GM23338 (cell line): ENCODE measurements around the gene B4GAT1. TPM values are rescaled to one million over a fixed set of nuclear protein-coding genes. Genes with fewer than 3 reads are reported as not detected.

Source experiments
- ATAC-seq: fragments of 200-7000 bp; cut with Tn5 transposase; 3 replicates; pipeline ENCODE4 v1.9.1; 2020
- DNase-seq: peaks from one replicate; pipeline ENCODE4 v3.0.0-alpha.2; 2015; ENCODE audit warnings: low spot score
- H2AFZ ChIP-seq: fragments of 200-600 bp; sonication (generic); 2 replicates; pipeline ENCODE4 v1.8.0; 2016; ENCODE audit warnings: antibody characterized with exemption, mild to moderate bottlenecking, moderate library complexity
- H3F3A ChIP-seq: fragments of 200-600 bp; sonication (generic); replicated peaks from 2 replicates; pipeline ENCODE4 v1.8.0; 2017; ENCODE audit warnings: antibody characterized with exemption, mixed run types, low read depth
- H3K27ac ChIP-seq: fragments of 200-600 bp; sonication (generic); 2 replicates; pipeline ENCODE4 v1.6.1; 2016; ENCODE audit warnings: low read depth
- H3K27me3 ChIP-seq: fragments of 200-600 bp; sonication (generic); 2 replicates; pipeline ENCODE4 v1.8.0; 2016; ENCODE audit warnings: mild to moderate bottlenecking, mixed run types, moderate library complexity; ENCODE audit not compliant: insufficient read depth
- H3K36me3 ChIP-seq: fragments of 200-600 bp; sonication (generic); 2 replicates; pipeline ENCODE4 v1.8.0; 2016; ENCODE audit warnings: mild to moderate bottlenecking; ENCODE audit not compliant: insufficient read depth
- H3K4me1 ChIP-seq: fragments of 200-600 bp; sonication (generic); 2 replicates; pipeline ENCODE4 v1.8.0; 2016; ENCODE audit warnings: mild to moderate bottlenecking, moderate library complexity; ENCODE audit not compliant: insufficient read depth
- H3K4me2 ChIP-seq: fragments of 200-600 bp; sonication (generic); 2 replicates; pipeline ENCODE4 v1.7.1; 2017; ENCODE audit warnings: mixed run types
- H3K4me3 ChIP-seq: fragments of 200-600 bp; sonication (generic); 2 replicates; pipeline ENCODE4 v1.6.1; 2016; ENCODE audit warnings: mixed run types
- H3K79me2 ChIP-seq: fragments of 200-600 bp; sonication (generic); replicated peaks from 2 replicates; pipeline ENCODE4 v1.8.0; 2017; ENCODE audit warnings: mild to moderate bottlenecking; ENCODE audit not compliant: insufficient read depth
- H3K9me2 ChIP-seq: fragments of 200-600 bp; sonication (generic); 2 replicates; pipeline ENCODE4 v1.8.0; 2017; ENCODE audit not compliant: insufficient read depth
- H4K20me1 ChIP-seq: fragments of 200-600 bp; sonication (generic); replicated peaks from 2 replicates; pipeline ENCODE4 v1.8.0; 2017; ENCODE audit warnings: mild to moderate bottlenecking; ENCODE audit not compliant: insufficient read depth
- H3K27ac Mint-ChIP-seq: 2 replicates; pipeline ENCODE4 v1.8.0; 2020; ENCODE audit warnings: inconsistent platforms, mild to moderate bottlenecking, moderate library complexity, mixed read lengths
- H3K27me3 Mint-ChIP-seq: 3 replicates; pipeline ENCODE4 v1.8.0; 2022; ENCODE audit warnings: low read depth, mild to moderate bottlenecking, moderate library complexity, mixed read lengths, inconsistent platforms; ENCODE audit not compliant: insufficient read depth, poor library complexity
- H3K36me3 Mint-ChIP-seq: 3 replicates; pipeline ENCODE4 v1.8.0; 2021; ENCODE audit warnings: low read depth, mild to moderate bottlenecking, inconsistent platforms, moderate library complexity, mixed read lengths
- H3K4me1 Mint-ChIP-seq: 3 replicates; pipeline ENCODE4 v1.8.0; 2020; ENCODE audit warnings: mild to moderate bottlenecking, inconsistent platforms, mixed read lengths
- H3K4me3 Mint-ChIP-seq: 3 replicates; pipeline ENCODE4 v1.8.0; 2021; ENCODE audit warnings: moderate library complexity, mild to moderate bottlenecking, inconsistent platforms, mixed read lengths
- H3K9me3 Mint-ChIP-seq: 3 replicates; pipeline ENCODE4 v1.8.0; 2020; ENCODE audit warnings: moderate library complexity, mild to moderate bottlenecking, inconsistent platforms, mixed read lengths
- CREB1 ChIP-seq: fragments of 250-450 bp; sonication (Bioruptor Pico); IDR thresholded peaks from 2 replicates; pipeline ENCODE4 v1.5.0; 2020; ENCODE audit warnings: low read depth, mild to moderate bottlenecking, moderate library complexity
- EZH2 ChIP-seq: fragments of 200-600 bp; sonication (generic); IDR thresholded peaks from one replicate; pipeline ENCODE4 v1.8.0; 2017; ENCODE audit warnings: antibody characterized with exemption, mild to moderate bottlenecking, low read depth; ENCODE audit not compliant: unreplicated experiment
- EZH2phosphoT487 ChIP-seq: fragments of 200-600 bp; sonication (generic); IDR thresholded peaks from one replicate; pipeline ENCODE4 v1.8.1; 2018; ENCODE audit warnings: antibody characterized with exemption; ENCODE audit not compliant: unreplicated experiment
- JUNB ChIP-seq: IDR thresholded peaks from one replicate; pipeline ENCODE4 v1.6.1; 2016; ENCODE audit warnings: antibody characterized with exemption; ENCODE audit not compliant: unreplicated experiment
- NANOG ChIP-seq: IDR thresholded peaks from 2 replicates; pipeline ENCODE4 v1.6.1; 2016; ENCODE audit warnings: antibody characterized with exemption, borderline replicate concordance
- POLR2AphosphoS5 ChIP-seq: IDR thresholded peaks from 2 replicates; pipeline ENCODE4 v1.6.1; 2016; ENCODE audit warnings: antibody characterized with exemption, low read depth
- STAT1 ChIP-seq: IDR thresholded peaks from one replicate; pipeline ENCODE4 v1.6.1; 2016; ENCODE audit warnings: antibody characterized with exemption; ENCODE audit not compliant: unreplicated experiment
- ZNF114 ChIP-seq: fragments of 250-450 bp; sonication (Bioruptor Pico); IDR thresholded peaks from 2 replicates; pipeline ENCODE4 v1.5.0; 2020; ENCODE audit warnings: mild to moderate bottlenecking, moderate library complexity
- ZNF331 ChIP-seq: fragments of 250-450 bp; sonication (Bioruptor Pico); IDR thresholded peaks from 2 replicates; pipeline ENCODE4 v1.5.0; 2020; ENCODE audit warnings: low read depth, mild to moderate bottlenecking, moderate library complexity
- polyA plus RNA-seq: library from polyadenylated mRNA; unstranded; fragments of >200 nt; fragmentation: Nextera tagmentation; extraction: Ambion mirVana; gene quantifications from 2 replicates; pipeline ENCODE4 v1.2.1, GENCODE V29; 2016
- total RNA-seq: library from RNA; depleted of rRNA; stranded (reverse); fragments of >200 nt; shearing (Covaris generic); gene quantifications from 2 replicates; pipeline ENCODE4 v1.2.3, GENCODE V29; 2014
- TF ChIP-seq, protein P1 (sequence below): IDR thresholded peaks from 2 replicates; pipeline ENCODE4 v1.6.1; 2016; ENCODE audit warnings: antibody characterized with exemption
- TF ChIP-seq, protein P2 (sequence below): fragments of 250-450 bp; sonication (Bioruptor Pico); IDR thresholded peaks from 2 replicates; pipeline ENCODE4 v1.5.0; 2020; ENCODE audit warnings: mild to moderate bottlenecking, moderate library complexity
- TF ChIP-seq, protein P3 (sequence below), 2 experiments: fragments of 200-600 bp in 1 of 2; sonication (generic) in 1 of 2; conservative IDR thresholded peaks; 2 replicates each; pipeline versions ENCODE4 v1.5.1 to v1.6.1; 2016 to 2017; ENCODE audit warnings: antibody characterized with exemption in 2 of 2, low read depth in 2 of 2, mild to moderate bottlenecking in 2 of 2, moderate library complexity in 1 of 2
- TF ChIP-seq, protein P4 (sequence below): IDR thresholded peaks from one replicate; pipeline ENCODE4 v1.6.1; 2018; ENCODE audit warnings: antibody characterized with exemption; ENCODE audit not compliant: unreplicated experiment

The B4GAT1 gene
- total and polyA plus RNA-seq, 2 experiments from 2014 or later, result 23.5 to 41.9 TPM

DNA sequence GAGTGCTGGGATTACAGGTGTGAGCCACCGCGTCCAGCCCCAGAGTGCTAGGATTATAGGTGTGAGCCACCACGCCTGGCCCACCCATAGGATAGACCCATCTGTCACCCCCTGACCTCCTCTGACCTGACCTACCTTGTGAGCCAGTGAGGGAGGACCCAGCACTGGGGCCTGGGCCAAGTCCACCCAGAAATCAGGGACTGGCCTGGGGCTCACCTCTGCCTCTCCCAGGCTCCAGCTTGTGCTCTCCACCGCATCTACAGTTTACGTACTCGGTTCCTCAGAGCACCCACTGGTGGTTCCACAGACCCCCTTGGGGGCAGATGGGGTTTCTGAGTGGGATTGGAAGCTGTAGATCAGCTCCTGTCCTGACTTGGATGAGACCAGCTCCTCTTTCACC, 17.7 kb upstream of the B4GAT1 start:
- Histone ChIP-seq H2AFZ (no peak overlapping the region), H3K79me2 (peaks cover 14% of the 10 kb centered on the region; the same call in 1 of the 2 replicates), H3K9me2 (no peaks in the 10 kb centered on the region), H3K4me1 (peaks cover 11% of the 10 kb centered on the region), H3K36me3 (peaks cover 26% of the 10 kb centered on the region; the same call in 1 of the 2 replicates), H3K27ac (no peak overlapping the region), H3F3A (peaks cover 57% of the 10 kb centered on the region), H3K4me3 (no peak overlapping the region), H4K20me1 (peaks cover 21% of the 10 kb centered on the region), H3K27me3 (no peaks in the 10 kb centered on the region), H3K4me2 (no peak overlapping the region)
- no peak for ATAC-seq
- Mint-ChIP-seq H3K9me3 (no peaks in the 10 kb centered on the region), H3K4me3 (no peak overlapping the region; the same call in 2 of the 3 replicates), H3K27ac (no peak overlapping the region; the same call in 1 of the 2 replicates), H3K36me3 (peaks cover 84% of the 10 kb centered on the region), H3K27me3 (peaks cover 35% of the 10 kb centered on the region), H3K4me1 (peaks cover 19% of the 10 kb centered on the region)
- no peak for DNase-seq
- TF ChIP-seq CREB1 (CRISPR knock-in tag) (no peak), POLR2AphosphoS5 (no peak), STAT1 (no peak), EZH2 (no peak), NANOG (no peak), ZNF114 (CRISPR knock-in tag) (no peak), JUNB (no peak), EZH2phosphoT487 (no peak), ZNF331 (CRISPR knock-in tag) (no peak)
- TF ChIP-seq, protein P1, sequence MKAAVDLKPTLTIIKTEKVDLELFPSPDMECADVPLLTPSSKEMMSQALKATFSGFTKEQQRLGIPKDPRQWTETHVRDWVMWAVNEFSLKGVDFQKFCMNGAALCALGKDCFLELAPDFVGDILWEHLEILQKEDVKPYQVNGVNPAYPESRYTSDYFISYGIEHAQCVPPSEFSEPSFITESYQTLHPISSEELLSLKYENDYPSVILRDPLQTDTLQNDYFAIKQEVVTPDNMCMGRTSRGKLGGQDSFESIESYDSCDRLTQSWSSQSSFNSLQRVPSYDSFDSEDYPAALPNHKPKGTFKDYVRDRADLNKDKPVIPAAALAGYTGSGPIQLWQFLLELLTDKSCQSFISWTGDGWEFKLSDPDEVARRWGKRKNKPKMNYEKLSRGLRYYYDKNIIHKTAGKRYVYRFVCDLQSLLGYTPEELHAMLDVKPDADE, result no peak
- TF ChIP-seq, protein P2, sequence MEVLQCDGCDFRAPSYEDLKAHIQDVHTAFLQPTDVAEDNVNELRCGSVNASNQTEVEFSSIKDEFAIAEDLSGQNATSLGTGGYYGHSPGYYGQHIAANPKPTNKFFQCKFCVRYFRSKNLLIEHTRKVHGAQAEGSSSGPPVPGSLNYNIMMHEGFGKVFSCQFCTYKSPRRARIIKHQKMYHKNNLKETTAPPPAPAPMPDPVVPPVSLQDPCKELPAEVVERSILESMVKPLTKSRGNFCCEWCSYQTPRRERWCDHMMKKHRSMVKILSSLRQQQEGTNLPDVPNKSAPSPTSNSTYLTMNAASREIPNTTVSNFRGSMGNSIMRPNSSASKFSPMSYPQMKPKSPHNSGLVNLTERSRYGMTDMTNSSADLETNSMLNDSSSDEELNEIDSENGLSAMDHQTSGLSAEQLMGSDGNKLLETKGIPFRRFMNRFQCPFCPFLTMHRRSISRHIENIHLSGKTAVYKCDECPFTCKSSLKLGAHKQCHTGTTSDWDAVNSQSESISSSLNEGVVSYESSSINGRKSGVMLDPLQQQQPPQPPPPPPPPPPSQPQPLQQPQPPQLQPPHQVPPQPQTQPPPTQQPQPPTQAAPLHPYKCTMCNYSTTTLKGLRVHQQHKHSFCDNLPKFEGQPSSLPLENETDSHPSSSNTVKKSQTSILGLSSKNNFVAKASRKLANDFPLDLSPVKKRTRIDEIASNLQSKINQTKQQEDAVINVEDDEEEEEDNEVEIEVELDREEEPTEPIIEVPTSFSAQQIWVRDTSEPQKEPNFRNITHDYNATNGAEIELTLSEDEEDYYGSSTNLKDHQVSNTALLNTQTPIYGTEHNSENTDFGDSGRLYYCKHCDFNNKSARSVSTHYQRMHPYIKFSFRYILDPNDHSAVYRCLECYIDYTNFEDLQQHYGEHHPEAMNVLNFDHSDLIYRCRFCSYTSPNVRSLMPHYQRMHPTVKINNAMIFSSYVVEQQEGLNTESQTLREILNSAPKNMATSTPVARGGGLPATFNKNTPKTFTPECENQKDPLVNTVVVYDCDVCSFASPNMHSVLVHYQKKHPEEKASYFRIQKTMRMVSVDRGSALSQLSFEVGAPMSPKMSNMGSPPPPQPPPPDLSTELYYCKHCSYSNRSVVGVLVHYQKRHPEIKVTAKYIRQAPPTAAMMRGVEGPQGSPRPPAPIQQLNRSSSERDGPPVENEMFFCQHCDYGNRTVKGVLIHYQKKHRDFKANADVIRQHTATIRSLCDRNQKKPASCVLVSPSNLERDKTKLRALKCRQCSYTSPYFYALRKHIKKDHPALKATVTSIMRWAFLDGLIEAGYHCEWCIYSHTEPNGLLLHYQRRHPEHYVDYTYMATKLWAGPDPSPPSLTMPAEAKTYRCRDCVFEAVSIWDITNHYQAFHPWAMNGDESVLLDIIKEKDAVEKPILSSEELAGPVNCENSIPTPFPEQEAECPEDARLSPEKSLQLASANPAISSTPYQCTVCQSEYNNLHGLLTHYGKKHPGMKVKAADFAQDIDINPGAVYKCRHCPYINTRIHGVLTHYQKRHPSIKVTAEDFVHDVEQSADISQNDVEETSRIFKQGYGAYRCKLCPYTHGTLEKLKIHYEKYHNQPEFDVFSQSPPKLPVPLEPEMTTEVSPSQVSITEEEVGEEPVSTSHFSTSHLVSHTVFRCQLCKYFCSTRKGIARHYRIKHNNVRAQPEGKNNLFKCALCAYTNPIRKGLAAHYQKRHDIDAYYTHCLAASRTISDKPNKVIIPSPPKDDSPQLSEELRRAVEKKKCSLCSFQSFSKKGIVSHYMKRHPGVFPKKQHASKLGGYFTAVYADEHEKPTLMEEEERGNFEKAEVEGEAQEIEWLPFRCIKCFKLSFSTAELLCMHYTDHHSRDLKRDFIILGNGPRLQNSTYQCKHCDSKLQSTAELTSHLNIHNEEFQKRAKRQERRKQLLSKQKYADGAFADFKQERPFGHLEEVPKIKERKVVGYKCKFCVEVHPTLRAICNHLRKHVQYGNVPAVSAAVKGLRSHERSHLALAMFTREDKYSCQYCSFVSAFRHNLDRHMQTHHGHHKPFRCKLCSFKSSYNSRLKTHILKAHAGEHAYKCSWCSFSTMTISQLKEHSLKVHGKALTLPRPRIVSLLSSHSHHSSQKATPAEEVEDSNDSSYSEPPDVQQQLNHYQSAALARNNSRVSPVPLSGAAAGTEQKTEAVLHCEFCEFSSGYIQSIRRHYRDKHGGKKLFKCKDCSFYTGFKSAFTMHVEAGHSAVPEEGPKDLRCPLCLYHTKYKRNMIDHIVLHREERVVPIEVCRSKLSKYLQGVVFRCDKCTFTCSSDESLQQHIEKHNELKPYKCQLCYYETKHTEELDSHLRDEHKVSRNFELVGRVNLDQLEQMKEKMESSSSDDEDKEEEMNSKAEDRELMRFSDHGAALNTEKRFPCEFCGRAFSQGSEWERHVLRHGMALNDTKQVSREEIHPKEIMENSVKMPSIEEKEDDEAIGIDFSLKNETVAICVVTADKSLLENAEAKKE (CRISPR knock-in tag), result no peak
- TF ChIP-seq, protein P3, sequence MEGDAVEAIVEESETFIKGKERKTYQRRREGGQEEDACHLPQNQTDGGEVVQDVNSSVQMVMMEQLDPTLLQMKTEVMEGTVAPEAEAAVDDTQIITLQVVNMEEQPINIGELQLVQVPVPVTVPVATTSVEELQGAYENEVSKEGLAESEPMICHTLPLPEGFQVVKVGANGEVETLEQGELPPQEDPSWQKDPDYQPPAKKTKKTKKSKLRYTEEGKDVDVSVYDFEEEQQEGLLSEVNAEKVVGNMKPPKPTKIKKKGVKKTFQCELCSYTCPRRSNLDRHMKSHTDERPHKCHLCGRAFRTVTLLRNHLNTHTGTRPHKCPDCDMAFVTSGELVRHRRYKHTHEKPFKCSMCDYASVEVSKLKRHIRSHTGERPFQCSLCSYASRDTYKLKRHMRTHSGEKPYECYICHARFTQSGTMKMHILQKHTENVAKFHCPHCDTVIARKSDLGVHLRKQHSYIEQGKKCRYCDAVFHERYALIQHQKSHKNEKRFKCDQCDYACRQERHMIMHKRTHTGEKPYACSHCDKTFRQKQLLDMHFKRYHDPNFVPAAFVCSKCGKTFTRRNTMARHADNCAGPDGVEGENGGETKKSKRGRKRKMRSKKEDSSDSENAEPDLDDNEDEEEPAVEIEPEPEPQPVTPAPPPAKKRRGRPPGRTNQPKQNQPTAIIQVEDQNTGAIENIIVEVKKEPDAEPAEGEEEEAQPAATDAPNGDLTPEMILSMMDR (conservative IDR thresholded peaks at IDR 0.05; ENCODE audit: low read depth in 2 of 2), result no peak
- TF ChIP-seq, protein P4, sequence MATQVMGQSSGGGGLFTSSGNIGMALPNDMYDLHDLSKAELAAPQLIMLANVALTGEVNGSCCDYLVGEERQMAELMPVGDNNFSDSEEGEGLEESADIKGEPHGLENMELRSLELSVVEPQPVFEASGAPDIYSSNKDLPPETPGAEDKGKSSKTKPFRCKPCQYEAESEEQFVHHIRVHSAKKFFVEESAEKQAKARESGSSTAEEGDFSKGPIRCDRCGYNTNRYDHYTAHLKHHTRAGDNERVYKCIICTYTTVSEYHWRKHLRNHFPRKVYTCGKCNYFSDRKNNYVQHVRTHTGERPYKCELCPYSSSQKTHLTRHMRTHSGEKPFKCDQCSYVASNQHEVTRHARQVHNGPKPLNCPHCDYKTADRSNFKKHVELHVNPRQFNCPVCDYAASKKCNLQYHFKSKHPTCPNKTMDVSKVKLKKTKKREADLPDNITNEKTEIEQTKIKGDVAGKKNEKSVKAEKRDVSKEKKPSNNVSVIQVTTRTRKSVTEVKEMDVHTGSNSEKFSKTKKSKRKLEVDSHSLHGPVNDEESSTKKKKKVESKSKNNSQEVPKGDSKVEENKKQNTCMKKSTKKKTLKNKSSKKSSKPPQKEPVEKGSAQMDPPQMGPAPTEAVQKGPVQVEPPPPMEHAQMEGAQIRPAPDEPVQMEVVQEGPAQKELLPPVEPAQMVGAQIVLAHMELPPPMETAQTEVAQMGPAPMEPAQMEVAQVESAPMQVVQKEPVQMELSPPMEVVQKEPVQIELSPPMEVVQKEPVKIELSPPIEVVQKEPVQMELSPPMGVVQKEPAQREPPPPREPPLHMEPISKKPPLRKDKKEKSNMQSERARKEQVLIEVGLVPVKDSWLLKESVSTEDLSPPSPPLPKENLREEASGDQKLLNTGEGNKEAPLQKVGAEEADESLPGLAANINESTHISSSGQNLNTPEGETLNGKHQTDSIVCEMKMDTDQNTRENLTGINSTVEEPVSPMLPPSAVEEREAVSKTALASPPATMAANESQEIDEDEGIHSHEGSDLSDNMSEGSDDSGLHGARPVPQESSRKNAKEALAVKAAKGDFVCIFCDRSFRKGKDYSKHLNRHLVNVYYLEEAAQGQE, result no peak
